CD4-positive, alpha-beta T cell treated with Interleukin-10 for 1 hour (primary cell): Measurements from ENCODE around the gene ARHGEF18.
"Not testable (repeated sequence)": the region's sequence is repeated elsewhere in the genome, so short reads cannot be mapped to it uniquely, and the experiment has no call there.

Source experiments
- DNase-seq: peaks from one replicate; pipeline ENCODE4 v3.0.0-alpha.2; 2020

Gene ARHGEF18

GRCh38 chr19:7348587-7349230 lies at the start of gene ARHGEF18:
ARHGEF18 (plus strand) TSS chr19:7348937; CDS start chr19:7362891, 13,954 bp downstream.
- DNase-seq = peak; percentile 70

GRCh38 chr19:7301525-7301924 lies 47.2 kb upstream of the ARHGEF18 start:
- no peak for DNase-seq

- DNase-seq = no peak
These were observed 45.3 kb upstream of the ARHGEF18 start for GRCh38 chr19:7303470-7303869.

GRCh38 chr19:7304200-7304599 lies 44.5 kb upstream of the ARHGEF18 start:
- DNase-seq = no peak

GRCh38 chr19:7307590-7308218 lies 41.0 kb upstream of the ARHGEF18 start:
- no peak for DNase-seq

- DNase-seq = not testable (repeated sequence)
These were observed 40.4 kb upstream of the ARHGEF18 start for GRCh38 chr19:7308327-7308726.

- DNase-seq = no peak
These were observed 36.8 kb upstream of the ARHGEF18 start for GRCh38 chr19:7311911-7312310.

GRCh38 chr19:7312816-7313215 lies 35.9 kb upstream of the ARHGEF18 start:
- DNase-seq = no peak

- no peak for DNase-seq
These were observed 30.6 kb upstream of the ARHGEF18 start for GRCh38 chr19:7318176-7318575.

GRCh38 chr19:7326105-7326877 lies 22.4 kb upstream of the ARHGEF18 start:
- DNase-seq = peak; percentile 53

GRCh38 chr19:7327802-7328201 lies 20.9 kb upstream of the ARHGEF18 start:
- no peak for DNase-seq

GRCh38 chr19:7328647-7329046 lies 20.1 kb upstream of the ARHGEF18 start:
- peak; percentile 26 for DNase-seq

GRCh38 chr19:7331446-7331845 lies 17.3 kb upstream of the ARHGEF18 start:
- DNase-seq = no peak

GRCh38 chr19:7333198-7334118 lies 15.3 kb upstream of the ARHGEF18 start:
- DNase-seq = no peak

GRCh38 chr19:7336321-7336973 lies 12.3 kb upstream of the ARHGEF18 start:
- DNase-seq = no peak

- DNase-seq = peak; percentile 51
These were observed 11.2 kb upstream of the ARHGEF18 start for GRCh38 chr19:7337380-7338194.

GRCh38 chr19:7340959-7341837 lies 7.5 kb upstream of the ARHGEF18 start:
- DNase-seq = peak; percentile 88

GRCh38 chr19:7342143-7342542 lies 6.6 kb upstream of the ARHGEF18 start:
- no peak for DNase-seq

GRCh38 chr19:7346488-7346971 lies 2.2 kb upstream of the ARHGEF18 start:
- no peak for DNase-seq

- peak; percentile 25 for DNase-seq
These were observed 1.7 kb upstream of the ARHGEF18 start for GRCh38 chr19:7346997-7347396.
